Measurements from ENCODE around the gene HPS4.

HPS4 gene

DNA sequence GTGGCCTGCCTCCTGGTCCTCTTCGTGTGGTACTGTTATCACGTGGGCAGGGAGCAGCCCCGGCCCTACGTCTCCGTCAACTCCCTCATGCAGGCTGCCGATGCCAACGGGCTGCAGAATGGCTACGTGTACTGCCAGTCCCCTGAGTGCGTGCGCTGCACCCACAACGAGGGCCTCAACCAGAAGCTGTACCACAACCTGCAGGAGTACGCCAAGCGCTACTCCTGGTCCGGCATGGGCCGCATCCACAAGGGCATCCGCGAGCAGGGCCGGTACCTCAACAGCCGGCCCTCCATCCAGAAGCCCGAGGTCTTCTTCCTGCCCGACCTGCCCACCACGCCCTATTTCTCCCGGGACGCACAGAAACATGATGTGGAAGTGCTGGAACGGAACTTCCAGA is 49.8 kb downstream of the HPS4 start:
- TF ChIP-seq, protein P1, sequence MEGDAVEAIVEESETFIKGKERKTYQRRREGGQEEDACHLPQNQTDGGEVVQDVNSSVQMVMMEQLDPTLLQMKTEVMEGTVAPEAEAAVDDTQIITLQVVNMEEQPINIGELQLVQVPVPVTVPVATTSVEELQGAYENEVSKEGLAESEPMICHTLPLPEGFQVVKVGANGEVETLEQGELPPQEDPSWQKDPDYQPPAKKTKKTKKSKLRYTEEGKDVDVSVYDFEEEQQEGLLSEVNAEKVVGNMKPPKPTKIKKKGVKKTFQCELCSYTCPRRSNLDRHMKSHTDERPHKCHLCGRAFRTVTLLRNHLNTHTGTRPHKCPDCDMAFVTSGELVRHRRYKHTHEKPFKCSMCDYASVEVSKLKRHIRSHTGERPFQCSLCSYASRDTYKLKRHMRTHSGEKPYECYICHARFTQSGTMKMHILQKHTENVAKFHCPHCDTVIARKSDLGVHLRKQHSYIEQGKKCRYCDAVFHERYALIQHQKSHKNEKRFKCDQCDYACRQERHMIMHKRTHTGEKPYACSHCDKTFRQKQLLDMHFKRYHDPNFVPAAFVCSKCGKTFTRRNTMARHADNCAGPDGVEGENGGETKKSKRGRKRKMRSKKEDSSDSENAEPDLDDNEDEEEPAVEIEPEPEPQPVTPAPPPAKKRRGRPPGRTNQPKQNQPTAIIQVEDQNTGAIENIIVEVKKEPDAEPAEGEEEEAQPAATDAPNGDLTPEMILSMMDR (IDR thresholded peaks at IDR 0.05; ENCODE audit: extremely low read depth, insufficient read depth, missing control alignments), result no peak
- in situ Hi-C loops (cut with MboI; ENCODE audit: low pct_unique_long_range_greater_than_20kb, low sequenced_read_pairs, unreplicated experiment), result no loop called here
- DNase-seq (ENCODE audit: low spot score), result no peak

DNA sequence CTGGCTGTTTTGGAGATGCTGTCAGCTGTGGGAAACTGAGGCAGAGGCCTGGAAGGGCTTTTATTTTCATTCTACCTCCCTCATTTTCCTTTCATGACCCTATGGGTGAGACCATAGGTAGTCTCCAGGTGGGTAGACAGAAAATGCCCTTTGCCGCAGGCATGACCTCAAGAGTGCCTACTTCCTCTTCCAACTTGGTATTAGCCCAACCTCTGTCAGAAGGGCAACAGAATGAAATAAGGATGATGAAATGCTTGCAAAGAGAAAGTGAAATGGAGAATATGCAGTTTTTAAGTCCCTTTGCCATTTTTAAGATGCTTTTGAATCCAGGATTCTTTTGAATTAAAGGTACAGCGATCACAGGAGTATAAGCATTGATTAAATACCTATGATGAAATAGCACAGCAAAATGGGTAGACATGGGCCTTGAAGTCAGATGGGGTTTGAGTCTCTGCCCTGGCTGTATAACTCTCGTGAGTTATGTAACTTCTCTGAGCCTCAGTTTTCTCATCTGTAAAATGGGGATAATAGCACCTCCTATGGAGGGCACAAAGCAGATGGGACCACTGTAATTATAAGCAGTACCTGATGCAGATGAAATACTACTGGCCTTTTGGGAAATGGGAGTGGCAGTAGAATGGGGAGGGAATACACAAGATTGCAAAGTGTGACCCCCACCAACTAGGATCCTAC is 50.8 kb downstream of the HPS4 start:
- DNase-seq (ENCODE audit: low spot score), result peak; percentile 53

DNA sequence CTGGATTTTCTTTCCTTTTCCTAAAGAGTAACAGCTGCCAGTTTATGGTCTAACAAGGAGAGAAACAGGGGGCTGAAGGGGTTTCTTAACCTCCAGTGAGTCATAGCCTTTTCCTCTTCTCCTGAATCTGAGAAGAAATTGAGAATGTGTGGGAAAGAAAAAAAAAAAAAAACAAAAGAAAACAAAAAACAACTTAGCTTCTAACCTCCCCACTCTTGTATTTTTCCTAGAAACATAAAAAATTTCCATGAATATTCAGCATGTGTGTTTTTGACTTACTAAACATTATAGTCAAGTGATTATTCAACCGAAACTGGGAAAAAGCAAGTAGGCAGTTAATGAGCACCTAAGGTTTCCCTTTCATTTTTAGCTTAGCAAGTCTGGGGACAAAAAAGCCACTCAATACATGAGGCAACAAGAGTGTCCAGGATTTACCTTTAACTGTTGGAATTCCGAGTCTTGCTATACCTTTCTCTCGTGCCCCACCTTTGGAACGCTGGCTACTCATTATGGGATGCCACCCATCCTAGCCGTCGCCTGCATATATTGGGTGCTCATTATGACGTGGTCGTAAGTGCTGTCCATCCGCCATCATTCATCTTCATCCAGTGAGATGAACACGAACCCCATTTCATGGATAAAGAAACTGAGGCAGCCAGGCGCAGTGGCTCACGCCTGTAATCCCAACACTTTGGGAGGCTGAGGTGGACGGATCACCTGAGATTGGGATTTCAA is 52.2 kb downstream of the HPS4 start:
- in situ Hi-C loops (cut with MboI; ENCODE audit: low pct_unique_long_range_greater_than_20kb, low sequenced_read_pairs, unreplicated experiment), result no loop called here
- TF ChIP-seq, protein P1 (IDR thresholded peaks at IDR 0.05; ENCODE audit: extremely low read depth, insufficient read depth, missing control alignments), result no peak
- DNase-seq (ENCODE audit: low spot score), result peak; percentile 71

More for the DNA sequence above, 50.8 kb downstream of the HPS4 start:
- TF ChIP-seq, protein P1 (IDR thresholded peaks at IDR 0.05; ENCODE audit: extremely low read depth, insufficient read depth, missing control alignments), result no peak
- in situ Hi-C loops (cut with MboI; ENCODE audit: low pct_unique_long_range_greater_than_20kb, low sequenced_read_pairs, unreplicated experiment), result no loop called here

DNA sequence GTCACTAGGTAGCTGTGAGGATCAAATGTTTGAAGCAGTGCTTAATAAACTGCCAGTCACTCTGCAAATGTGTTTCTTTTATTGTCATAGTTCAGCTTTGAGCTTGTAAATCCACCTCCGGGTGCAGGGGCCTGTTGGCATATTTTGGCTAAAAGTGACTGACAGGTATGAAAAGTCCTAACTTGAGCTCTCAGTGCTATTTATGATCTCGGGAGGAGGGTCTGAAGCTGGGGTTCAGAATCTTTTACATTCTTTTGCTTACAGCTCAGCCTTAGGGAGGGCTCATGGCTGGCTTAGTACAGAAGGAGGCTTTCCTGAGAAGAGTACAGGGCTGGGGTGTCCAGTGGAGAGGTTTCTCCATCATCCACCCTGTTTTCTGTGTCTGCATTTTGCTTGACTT is 53.0 kb downstream of the HPS4 start:
- in situ Hi-C loops (cut with MboI; ENCODE audit: low pct_unique_long_range_greater_than_20kb, low sequenced_read_pairs, unreplicated experiment), result no loop called here
- DNase-seq (ENCODE audit: low spot score), result peak; percentile 57
- TF ChIP-seq, protein P1 (IDR thresholded peaks at IDR 0.05; ENCODE audit: extremely low read depth, insufficient read depth, missing control alignments), result no peak

DNA sequence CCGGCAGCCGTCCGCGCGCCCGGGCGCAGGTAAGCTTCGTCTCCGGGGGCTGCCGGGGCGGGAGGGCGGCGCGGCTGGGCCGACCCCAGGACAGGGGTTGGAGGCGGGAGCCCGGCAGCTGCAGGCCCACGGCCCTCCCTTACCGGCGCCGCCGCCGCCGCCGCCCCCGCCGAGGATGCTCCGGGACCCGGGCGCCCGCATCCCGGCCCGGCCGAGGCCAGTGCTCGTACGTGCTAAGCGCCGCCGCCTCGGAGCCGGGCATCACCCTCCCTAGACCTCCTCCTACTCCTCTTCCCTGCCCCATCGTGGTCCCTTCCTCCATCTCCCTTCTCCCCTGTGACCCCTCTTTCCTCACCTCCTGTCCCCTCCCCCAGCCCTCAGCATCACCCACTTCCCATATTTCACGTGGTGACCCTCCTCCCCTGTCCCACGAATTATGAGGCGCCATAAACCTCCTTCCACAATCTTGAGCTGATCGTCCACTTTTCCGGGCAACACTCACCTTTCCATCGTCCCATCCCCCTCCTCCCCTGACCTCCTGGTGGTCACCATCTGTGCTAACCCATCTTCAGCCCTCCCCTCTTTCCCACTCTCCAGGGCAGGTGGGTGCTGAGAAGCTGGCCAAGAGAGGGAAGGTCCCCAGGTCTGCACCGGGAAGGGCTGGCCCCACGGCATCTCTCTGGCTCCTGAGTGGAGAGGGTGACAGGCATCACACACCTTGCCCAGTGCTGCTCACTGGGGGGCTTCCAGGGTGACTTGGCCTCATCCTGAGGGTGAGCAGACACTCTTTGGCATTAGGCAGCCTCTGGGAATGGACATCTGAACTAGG is 53.9 kb downstream of the HPS4 start:
- no peak for DNase-seq (ENCODE audit: low spot score)
- in situ Hi-C loops (cut with MboI; ENCODE audit: low pct_unique_long_range_greater_than_20kb, low sequenced_read_pairs, unreplicated experiment), result no loop called here
- TF ChIP-seq, protein P1 (IDR thresholded peaks at IDR 0.05; ENCODE audit: extremely low read depth, insufficient read depth, missing control alignments), result no peak

Measured in GM13977 (cell line).